Esophagus muscularis mucosa (tissue), 4 donors: ENCODE results near the gene KLHL42. TPM values are rescaled to one million over a fixed set of nuclear protein-coding genes. Genes with fewer than 3 reads are reported as not detected.

ENCODE experiments used
- DNase-seq: peaks from one replicate; pipeline ENCODE4 v3.0.0-alpha.2; 2017; ENCODE audit errors: extremely low spot score
- H3K27ac ChIP-seq, 4 donors: fragments of 200-600 bp; sonication (generic); replicated peaks in 1 of 4; 1 replicate in 3 of 4; 2 replicates in 1 of 4; pipeline ENCODE4 v1.5.1; 2016 to 2019; ENCODE audit warnings: mild to moderate bottlenecking in 1 of 4
- H3K27me3 ChIP-seq, 4 donors: fragments of 200-600 bp; sonication (generic); one replicate each; pipeline versions ENCODE4 v1.5.1 to v1.6.0; 2016 to 2019
- H3K36me3 ChIP-seq, 4 donors: fragments of 200-600 bp; sonication (generic); one replicate each; pipeline ENCODE4 v1.5.1; 2016 to 2019
- H3K4me1 ChIP-seq, 4 donors: fragments of 200-600 bp; sonication (generic); one replicate each; pipeline ENCODE4 v1.5.1; 2016 to 2019
- H3K4me3 ChIP-seq, 4 donors: fragments of 200-600 bp; sonication (generic); 1 replicate in 2 of 4; 2 replicates in 2 of 4; pipeline ENCODE4 v1.5.1; 2016 to 2019; ENCODE audit warnings: mild to moderate bottlenecking in 4 of 4, moderate library complexity in 1 of 4
- H3K9me3 ChIP-seq, 4 donors: fragments of 200-600 bp; sonication (generic); 1 replicate in 3 of 4; 2 replicates in 1 of 4; pipeline ENCODE4 v1.5.1; 2016 to 2019
- EP300 ChIP-seq: sonication (generic); formaldehyde crosslinking; IDR thresholded peaks from one replicate; pipeline ENCODE4 v1.6.1; 2017; ENCODE audit warnings: antibody characterized with exemption
- POLR2A ChIP-seq: fragments of 450-650 bp; IDR thresholded peaks from one replicate; pipeline ENCODE4 v1.6.1; 2017; ENCODE audit warnings: antibody characterized with exemption, moderate library complexity, mild to moderate bottlenecking, low read depth
- POLR2AphosphoS5 ChIP-seq, 2 donors: sonication (generic); formaldehyde crosslinking; IDR thresholded peaks; one replicate each; pipeline ENCODE4 v1.6.1; 2017; ENCODE audit warnings: antibody characterized with exemption in 2 of 2
- WGBS: methylation state at CpG from one replicate; pipeline ENCODE4 v1.1.5; 2018; 5-methylcytosine and 5-hydroxymethylcytosine counted together
- intact Hi-C: fragments of 100-400 bp; cut with DNase I; formaldehyde crosslinking; loops from one replicate; pipeline ENCODE4 v1.15.1; 2023
- total RNA-seq, 4 donors: library from RNA; depleted of rRNA; stranded (reverse); fragments of >200 nt; gene quantifications; one replicate each; pipeline versions ENCODE4 v1.1.0 to v1.2.1, GENCODE V29; 2016
- TF ChIP-seq, protein P1 (sequence below), 3 experiments: fragments of 200-600 bp in 2 of 3; fragments of 450-650 bp in 1 of 3; sonication (generic) in 2 of 3; IDR thresholded peaks; one replicate each; pipeline ENCODE4 v1.5.1; 2017 to 2019; ENCODE audit warnings: antibody characterized with exemption in 3 of 3, mild to moderate bottlenecking in 2 of 3, moderate library complexity in 1 of 3

The KLHL42 gene
- total RNA-seq, 4 donors from 2014 or later: 66.1 to 134 (median 91.0) TPM

DNA sequence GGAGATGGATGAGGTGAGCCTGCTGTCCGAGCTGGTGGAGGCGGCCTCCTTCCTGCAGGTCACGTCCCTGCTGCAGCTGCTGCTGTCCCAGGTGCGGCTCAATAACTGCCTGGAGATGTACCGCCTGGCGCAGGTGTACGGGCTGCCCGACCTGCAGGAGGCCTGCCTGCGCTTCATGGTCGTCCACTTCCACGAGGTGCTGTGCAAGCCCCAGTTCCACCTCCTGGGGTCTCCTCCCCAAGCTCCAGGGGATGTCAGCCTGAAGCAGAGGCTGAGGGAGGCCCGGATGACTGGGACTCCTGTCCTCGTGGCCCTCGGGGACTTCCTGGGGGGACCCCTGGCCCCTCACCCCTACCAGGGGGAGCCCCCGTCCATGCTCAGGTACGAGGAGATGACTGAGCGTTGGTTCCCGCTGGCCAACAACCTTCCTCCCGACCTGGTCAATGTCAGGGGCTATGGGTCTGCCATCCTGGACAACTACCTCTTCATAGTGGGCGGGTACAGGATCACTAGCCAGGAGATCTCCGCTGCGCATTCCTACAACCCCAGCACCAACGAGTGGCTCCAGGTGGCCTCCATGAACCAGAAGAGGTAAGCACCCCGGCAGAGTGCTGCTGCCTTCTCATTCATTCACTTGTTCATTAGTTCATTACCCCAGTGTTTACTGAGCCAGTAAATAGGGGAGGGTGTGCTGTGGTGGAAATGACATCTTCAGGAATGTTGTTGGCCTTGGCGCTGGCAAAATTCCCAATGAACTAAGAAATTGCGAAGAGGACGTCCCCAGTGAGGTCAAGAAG lies 777 bp downstream of the KLHL42 start:
- Histone ChIP-seq H3K27ac (peak overlapping the region; percentile 95 to 97 (median 96)), H3K27me3 (no peaks in the 10 kb centered on the region), H3K9me3 (no peaks in the 10 kb centered on the region), H3K4me3 (peak overlapping the region; percentile 88 to 90 (median 88)), H3K36me3 (no peaks in the 10 kb centered on the region), H3K4me1 (peaks cover 22 to 63% (median 59%) of the 10 kb centered on the region in 4 donors)
- WGBS: 18% methylated on average over 9 of the region's 27 CpGs
- intact Hi-C loops: loop anchor here (5.0 kb wide), 1 partner anchor 39 kb away; no protein-coding TSS in a partner anchor
- TF ChIP-seq EP300: no peak
- peak; percentile 22 to 53 for TF ChIP-seq POLR2AphosphoS5 (IDR thresholded peaks at IDR 0.05)
- no peak for DNase-seq

DNA sequence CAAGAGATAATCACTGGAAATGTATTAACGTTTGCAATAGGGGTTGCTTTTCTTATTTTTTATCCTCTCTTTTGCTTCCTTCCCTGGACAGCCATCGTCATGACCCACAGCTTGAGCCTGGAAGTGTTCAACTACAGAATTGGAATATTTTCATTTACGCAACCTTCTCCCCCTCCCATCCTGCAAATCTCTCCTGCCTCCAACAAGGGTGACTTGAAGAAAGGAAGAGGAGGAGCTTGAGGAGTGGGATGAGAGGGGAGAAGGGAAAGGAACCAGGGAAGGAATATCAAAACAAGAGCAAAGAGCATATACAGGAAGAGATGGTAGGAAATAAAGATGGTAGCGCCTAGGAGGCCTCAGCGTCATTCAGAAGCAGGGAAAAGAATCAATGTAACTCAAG lies 1.6 kb downstream of the KLHL42 start:
- no peaks in the 10 kb centered on the region for H3K27me3 ChIP-seq
- peaks cover 22 to 70% (median 68%) of the 10 kb centered on the region in 4 donors for H3K4me1 ChIP-seq
- intact Hi-C loops: loop anchor here (5.0 kb wide), 1 partner anchor 39 kb away; no protein-coding TSS in a partner anchor
- H3K27ac ChIP-seq: peak overlapping the region; percentile 95 to 97 (median 96)
- no peak for DNase-seq
- no peaks in the 10 kb centered on the region for H3K9me3 ChIP-seq
- TF ChIP-seq, protein P1, sequence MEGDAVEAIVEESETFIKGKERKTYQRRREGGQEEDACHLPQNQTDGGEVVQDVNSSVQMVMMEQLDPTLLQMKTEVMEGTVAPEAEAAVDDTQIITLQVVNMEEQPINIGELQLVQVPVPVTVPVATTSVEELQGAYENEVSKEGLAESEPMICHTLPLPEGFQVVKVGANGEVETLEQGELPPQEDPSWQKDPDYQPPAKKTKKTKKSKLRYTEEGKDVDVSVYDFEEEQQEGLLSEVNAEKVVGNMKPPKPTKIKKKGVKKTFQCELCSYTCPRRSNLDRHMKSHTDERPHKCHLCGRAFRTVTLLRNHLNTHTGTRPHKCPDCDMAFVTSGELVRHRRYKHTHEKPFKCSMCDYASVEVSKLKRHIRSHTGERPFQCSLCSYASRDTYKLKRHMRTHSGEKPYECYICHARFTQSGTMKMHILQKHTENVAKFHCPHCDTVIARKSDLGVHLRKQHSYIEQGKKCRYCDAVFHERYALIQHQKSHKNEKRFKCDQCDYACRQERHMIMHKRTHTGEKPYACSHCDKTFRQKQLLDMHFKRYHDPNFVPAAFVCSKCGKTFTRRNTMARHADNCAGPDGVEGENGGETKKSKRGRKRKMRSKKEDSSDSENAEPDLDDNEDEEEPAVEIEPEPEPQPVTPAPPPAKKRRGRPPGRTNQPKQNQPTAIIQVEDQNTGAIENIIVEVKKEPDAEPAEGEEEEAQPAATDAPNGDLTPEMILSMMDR (IDR thresholded peaks at IDR 0.05): no peak
- 43% methylated on average over 5 of the region's 5 CpGs for WGBS
- H3K36me3 ChIP-seq: no peaks in the 10 kb centered on the region
- H3K4me3 ChIP-seq: peak overlapping the region; percentile 88 to 90 (median 88)

DNA sequence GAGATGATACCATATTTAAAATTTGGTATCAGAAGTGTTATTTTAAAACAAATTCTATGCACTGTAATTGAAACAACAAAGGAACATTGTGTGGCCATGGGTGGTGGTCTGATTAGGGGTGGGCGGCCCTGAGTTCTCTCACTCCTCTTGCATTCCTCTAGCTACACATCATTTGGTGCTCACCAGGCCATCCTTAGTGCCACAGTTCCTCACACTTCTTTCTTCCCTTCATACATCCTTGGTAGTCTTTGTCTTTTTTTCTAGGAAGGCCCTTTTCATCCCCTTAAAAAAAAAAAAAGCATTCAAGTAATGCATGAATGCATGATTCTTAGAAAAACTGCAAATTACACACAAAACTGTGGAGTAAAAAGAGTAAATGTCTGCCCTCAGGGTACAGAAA lies 2.4 kb downstream of the KLHL42 start:
- intact Hi-C loops: loop anchor here (5.0 kb wide), 1 partner anchor 40 kb away; no protein-coding TSS in a partner anchor
- Histone ChIP-seq H3K4me1 (peaks cover 22 to 77% (median 76%) of the 10 kb centered on the region in 4 donors), H3K9me3 (no peaks in the 10 kb centered on the region), H3K36me3 (no peaks in the 10 kb centered on the region), H3K4me3 (peak overlapping the region; percentile 88 to 90 (median 88)), H3K27me3 (no peaks in the 10 kb centered on the region), H3K27ac (peak overlapping the region; percentile 95 to 97 (median 96))
- TF ChIP-seq POLR2AphosphoS5 (IDR thresholded peaks at IDR 0.05) (no peak), EP300 (no peak), POLR2A (no peak)
- TF ChIP-seq, protein P1 (IDR thresholded peaks at IDR 0.05): no peak
- WGBS: 64% methylated on average over 1 of the region's 1 CpG
- DNase-seq: no peak

DNA sequence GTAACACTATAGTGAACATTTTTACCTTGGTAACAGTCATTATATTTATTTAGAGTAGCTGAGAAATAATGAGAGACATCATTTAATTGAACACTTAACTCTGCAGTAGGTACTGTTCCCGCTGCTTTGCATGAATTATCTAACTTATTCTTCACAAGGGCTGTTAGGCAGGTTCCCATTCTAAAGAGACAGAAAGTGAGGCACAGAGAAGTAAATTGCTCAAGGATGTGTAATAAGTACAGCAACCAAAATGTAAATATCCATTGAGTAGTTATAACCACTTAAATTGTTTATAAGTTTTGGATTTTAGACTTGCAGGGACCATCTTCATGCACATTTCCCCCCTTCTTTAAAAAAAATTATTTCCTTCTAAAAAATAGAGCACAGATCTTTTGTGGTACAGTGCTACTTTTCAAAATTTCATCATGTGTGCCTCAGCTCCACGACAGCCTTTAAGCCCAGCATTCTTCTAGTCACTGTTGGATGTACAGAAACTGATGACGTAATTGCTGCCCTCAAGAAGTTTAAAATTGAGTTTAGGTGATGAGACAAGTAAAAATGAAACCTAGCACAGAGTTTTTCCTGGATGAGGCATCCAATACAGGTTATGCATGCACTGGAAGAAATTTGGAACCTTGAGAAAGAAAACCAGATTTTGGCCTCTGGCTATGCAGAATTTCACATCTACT lies 6.0 kb downstream of the KLHL42 start:
- Histone ChIP-seq H3K4me3 (no peak overlapping the region), H3K9me3 (no peaks in the 10 kb centered on the region), H3K4me1 (peaks cover 20 to 98% (median 91%) of the 10 kb centered on the region in 4 donors), H3K27me3 (no peaks in the 10 kb centered on the region), H3K36me3 (peaks cover 0 to 2% (median 0%) of the 10 kb centered on the region in 4 donors), H3K27ac (no peak overlapping the region)
- 75% methylated on average over 3 of the region's 3 CpGs for WGBS
- DNase-seq: no peak
- intact Hi-C loops: no loop called here
- TF ChIP-seq POLR2A: no peak
- no peak for TF ChIP-seq EP300
- TF ChIP-seq, protein P1 (IDR thresholded peaks at IDR 0.05): no peak
- no peak for TF ChIP-seq POLR2AphosphoS5 (IDR thresholded peaks at IDR 0.05)

DNA sequence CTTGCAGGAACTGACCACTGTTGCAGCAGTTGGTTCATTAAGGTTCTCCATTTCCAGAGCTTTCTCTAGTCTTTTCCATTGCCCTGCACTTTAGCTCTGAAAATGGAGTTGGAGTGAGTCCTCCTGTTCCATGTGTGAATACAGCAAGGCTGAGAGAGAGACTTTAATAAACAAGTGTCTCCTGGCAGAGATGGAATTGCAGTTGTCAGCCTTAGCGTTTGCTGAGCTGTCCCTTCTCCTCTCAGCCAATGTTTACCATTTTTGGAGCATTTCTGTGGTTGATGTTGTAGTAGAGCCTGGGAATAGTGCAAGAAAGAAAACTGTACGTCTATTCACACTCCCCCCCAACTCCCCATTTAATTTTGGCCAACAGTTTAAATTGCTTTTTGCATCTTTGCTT lies 7.5 kb downstream of the KLHL42 start:
- 25% methylated on average over 2 of the region's 2 CpGs for whole genome bisulfite sequencing
- Histone ChIP-seq H3K4me3 (peak overlapping the region in 1 of 4 donors; percentile 14), H3K27me3 (no peaks in the 10 kb centered on the region), H3K4me1 (peaks cover 10 to 83% (median 76%) of the 10 kb centered on the region in 4 donors), H3K36me3 (peaks cover 8 to 17% (median 12%) of the 10 kb centered on the region in 4 donors), H3K9me3 (no peaks in the 10 kb centered on the region), H3K27ac (peak overlapping the region; percentile 1 to 55 (median 46))
- DNase-seq: no peak
- TF ChIP-seq EP300 (no peak), POLR2A (no peak), POLR2AphosphoS5 (IDR thresholded peaks at IDR 0.05) (no peak)
- TF ChIP-seq, protein P1 (IDR thresholded peaks at IDR 0.05): no peak
- intact Hi-C loops: no loop called here
